Measurements from ENCODE around the gene TMEM145. TPM values are rescaled to one million over a fixed set of nuclear protein-coding genes. Genes with fewer than 3 reads are reported as not detected.

The TMEM145 gene
- total and polyA plus RNA-seq, 9 of the 15 experiments (the other 6 are each of a cell fraction or from before 2014, with no cell fraction given), result 0.80 to 5.5 (median 1.9) TPM; not detected in 3

- TF ChIP-seq CXXC5 (CRISPR knock-in tag; IDR thresholded peaks at IDR 0.05), result peak; percentile 75
- no peak for TF ChIP-seq SFPQ (IDR thresholded peaks at IDR 0.05; ENCODE audit: low read depth, low read length)
- 0 out of 2 replicates have a peak, but pooled peaks have one; percentile 52 for TF ChIP-seq ZNF511 (CRISPR knock-in tag; IDR thresholded peaks at IDR 0.05)
- TF ChIP-seq USF1 (CRISPR knock-in tag; IDR thresholded peaks at IDR 0.05), result peak; percentile 90
- TF ChIP-seq E2F4 (CRISPR knock-in tag; IDR thresholded peaks at IDR 0.05; ENCODE audit: low read depth), result 0 out of 2 replicates have a peak, but pooled peaks have one; percentile 44
- peak; percentile 96 to 97 for TF ChIP-seq MNT (conservative IDR thresholded peaks at IDR 0.05)
- peak; percentile 10; the same call in 1 of the 2 replicates for TF ChIP-seq CREB3 (tag; conservative IDR thresholded peaks at IDR 0.05; ENCODE audit: low read depth)
- peak; percentile 76; the same call in 1 of the 2 replicates for TF ChIP-seq THRB (CRISPR knock-in tag; conservative IDR thresholded peaks at IDR 0.05)
- peak; percentile 96 to 98 for TF ChIP-seq FOXK2 (conservative IDR thresholded peaks at IDR 0.05 in 1 of 2, IDR thresholded peaks at IDR 0.05 in 1 of 2; ENCODE audit: low read depth in 2 of 2)
- peak; percentile 90 for TF ChIP-seq POLR2G (IDR thresholded peaks at IDR 0.05; ENCODE audit: low read depth, low read length)
- TF ChIP-seq ZNF436 (CRISPR knock-in tag; IDR thresholded peaks at IDR 0.05), result no peak
- no peak for TF ChIP-seq ZNF274 (IDR thresholded peaks at IDR 0.05; ENCODE audit: borderline replicate concordance, low read depth, low read length)
- no peak for TF ChIP-seq KLF10 (CRISPR knock-in tag; IDR thresholded peaks at IDR 0.05)
- peak; percentile 68; the same call in 1 of the 2 replicates for TF ChIP-seq ELF1 (tag; IDR thresholded peaks at IDR 0.05)
- TF ChIP-seq E2F1 (CRISPR knock-in tag; IDR thresholded peaks at IDR 0.05), result peak; percentile 88
- TF ChIP-seq ARHGAP35 (IDR thresholded peaks at IDR 0.05; ENCODE audit: partially characterized antibody), result no peak
Measured at GRCh38 chr19:42268142-42268703, 44.9 kb upstream of the TMEM145 start (continued).

Measured in K562 (cell line).